ENCODE data around the gene KCNH2.

Gene KCNH2

GRCh38 chr7:150988230-150989226 lies 10.4 kb upstream of the KCNH2 start (continued):
- TF ChIP-seq ZNF398 (tag by site-specific recombination; IDR thresholded peaks at IDR 0.05) (peak; percentile 92), ZSCAN30 (tag by site-specific recombination; IDR thresholded peaks at IDR 0.05) (peak; percentile 33; the same call in 1 of the 2 replicates), ZNF394 (tag by site-specific recombination; IDR thresholded peaks at IDR 0.05; ENCODE audit: borderline replicate concordance) (peak; percentile 74; the same call in 1 of the 2 replicates), ZNF837 (tag by site-specific recombination; IDR thresholded peaks at IDR 0.05) (no peak), ZNF658 (tag by site-specific recombination; IDR thresholded peaks at IDR 0.05) (no peak), ZNF221 (tag by site-specific recombination; IDR thresholded peaks at IDR 0.05; ENCODE audit: borderline replicate concordance) (no peak), GLIS2 (tag by site-specific recombination; IDR thresholded peaks at IDR 0.05) (peak; percentile 47; the same call in 1 of the 2 replicates), ZNF366 (tag by site-specific recombination; conservative IDR thresholded peaks at IDR 0.05) (no peak), ZNF202 (tag by site-specific recombination; IDR thresholded peaks at IDR 0.05; ENCODE audit: borderline replicate concordance) (no peak), CTCF (tag by site-specific recombination; IDR thresholded peaks at IDR 0.05) (peak; percentile 86), EGR2 (tag by site-specific recombination; IDR thresholded peaks at IDR 0.05; ENCODE audit: low read depth) (peak; percentile 44; the same call in 1 of the 2 replicates), WT1 (tag by site-specific recombination; IDR thresholded peaks at IDR 0.05) (peak; percentile 64; the same call in 1 of the 2 replicates), RBAK (tag by site-specific recombination; IDR thresholded peaks at IDR 0.05) (no peak), ZNF501 (tag by site-specific recombination; IDR thresholded peaks at IDR 0.05) (no peak), ZNF704 (tag by site-specific recombination; IDR thresholded peaks at IDR 0.05) (no peak), ZBTB8A (tag by site-specific recombination; IDR thresholded peaks at IDR 0.05) (peak; percentile 83), ZNF561 (tag by site-specific recombination; IDR thresholded peaks at IDR 0.05; ENCODE audit: borderline replicate concordance) (0 out of 2 replicates have a peak, but pooled peaks have one; percentile 41), SP3 (tag by site-specific recombination; IDR thresholded peaks at IDR 0.05) (peak; percentile 53), PRDM6 (tag by site-specific recombination; IDR thresholded peaks at IDR 0.05) (no peak), ZNF600 (tag by site-specific recombination; IDR thresholded peaks at IDR 0.05) (0 out of 2 replicates have a peak, but pooled peaks have one; percentile 50), SCRT1 (tag by site-specific recombination; IDR thresholded peaks at IDR 0.05; ENCODE audit: borderline replicate concordance) (no peak), KLF9 (tag by site-specific recombination; IDR thresholded peaks at IDR 0.05; ENCODE audit: low read depth) (0 out of 2 replicates have a peak, but pooled peaks have one; percentile 29), ZNF324 (tag by site-specific recombination; IDR thresholded peaks at IDR 0.05) (peak; percentile 54; the same call in 1 of the 2 replicates), ZIC2 (tag by site-specific recombination; IDR thresholded peaks at IDR 0.05) (peak; percentile 79), PATZ1 (tag by site-specific recombination; IDR thresholded peaks at IDR 0.05) (peak; percentile 83), ZNF76 (tag by site-specific recombination; IDR thresholded peaks at IDR 0.05; ENCODE audit: borderline replicate concordance, low read depth) (0 out of 2 replicates have a peak, but pooled peaks have one; percentile 31), SP2 (tag by site-specific recombination; IDR thresholded peaks at IDR 0.05) (peak; percentile 55)

All from HEK293 (cell line).